Prostate gland (tissue), 2 donors: ENCODE results near the gene CTAGE6. TPM values are rescaled to one million over a fixed set of nuclear protein-coding genes. Genes with fewer than 3 reads are reported as not detected.
"Not testable (repeated sequence)": the region's sequence is repeated elsewhere in the genome, so short reads cannot be mapped to it uniquely, and the experiment has no call there.

ENCODE experiments used
- DNase-seq: peaks from one replicate; pipeline ENCODE4 v3.0.0-alpha.2; 2019; ENCODE audit warnings: low spot score
- H3K27ac ChIP-seq, 2 donors: fragments of 200-600 bp; sonication (generic); 2 replicates each; pipeline ENCODE4 v1.5.1; 2017 to 2019
- H3K27me3 ChIP-seq: fragments of 200-600 bp; sonication (generic); replicated peaks from 2 replicates; pipeline ENCODE4 v1.5.1; 2019; ENCODE audit not compliant: insufficient read depth
- H3K36me3 ChIP-seq, 2 donors: fragments of 200-600 bp; sonication (generic); 1 replicate in 1 of 2; 2 replicates in 1 of 2; pipeline versions ENCODE4 v1.5.1 to v1.8.1; 2017 to 2019
- H3K4me1 ChIP-seq: fragments of 200-600 bp; sonication (generic); replicated peaks from 2 replicates; pipeline ENCODE4 v1.5.1; 2019
- H3K4me3 ChIP-seq, 2 donors: fragments of 200-600 bp; sonication (generic); 2 replicates each; pipeline ENCODE4 v1.5.1; 2017 to 2019
- H3K9me3 ChIP-seq: fragments of 200-600 bp; sonication (generic); 2 replicates; pipeline ENCODE4 v1.5.1; 2017
- WGBS: methylation state at CpG from one replicate; pipeline ENCODE4 v1.1.5; 2018; 5-methylcytosine and 5-hydroxymethylcytosine counted together
- intact Hi-C: fragments of 100-400 bp; cut with DNase I; formaldehyde crosslinking; loops from one replicate; pipeline ENCODE4 v1.14.2; 2022
- total RNA-seq, 2 donors: library from RNA; depleted of rRNA; stranded (reverse); fragments of >200 nt; gene quantifications; one replicate each; pipeline ENCODE4 v1.1.0, GENCODE V29; 2016

CTAGE6 gene
- 1 to 10 TPM; 1.7 to 2.0 TPM for total RNA-seq

- H3K4me1 ChIP-seq, DNase-seq, intact Hi-C loops: not testable (repeated sequence)
These were observed at the start of gene CTAGE6 for GRCh38 chr7:143757596-143757995. TSS of gene CTAGE6 (minus strand) at chr7:143757696. CDS start at chr7:143757658, 38 bp downstream.

GRCh38 chr7:143806664-143807071 lies 49.2 kb upstream of the CTAGE6 start:
- H3K9me3 ChIP-seq, H3K27me3 ChIP-seq, DNase-seq, H3K36me3 ChIP-seq, intact Hi-C loops, H3K4me3 ChIP-seq, H3K4me1 ChIP-seq, H3K27ac ChIP-seq: not testable (repeated sequence)
- WGBS = no CpG with 5 or more reads among the region's 5 CpGs

More at GRCh38 chr7:143757596-143757995, at the start of gene CTAGE6:
- not testable (repeated sequence) for H3K36me3 ChIP-seq, H3K4me3 ChIP-seq, H3K9me3 ChIP-seq, H3K27me3 ChIP-seq, H3K27ac ChIP-seq
- no CpG with 5 or more reads among the region's 19 CpGs for WGBS

GRCh38 chr7:143797896-143798290 lies 40.4 kb upstream of the CTAGE6 start:
- H3K4me1 ChIP-seq, H3K9me3 ChIP-seq, DNase-seq, H3K4me3 ChIP-seq, H3K27ac ChIP-seq, H3K27me3 ChIP-seq, H3K36me3 ChIP-seq, intact Hi-C loops: not testable (repeated sequence)
- WGBS = 46% methylated on average over 2 of the region's 2 CpGs

- H3K27ac ChIP-seq, DNase-seq, H3K4me3 ChIP-seq, H3K27me3 ChIP-seq, H3K9me3 ChIP-seq, intact Hi-C loops, H3K36me3 ChIP-seq, H3K4me1 ChIP-seq: not testable (repeated sequence)
- WGBS = no CpG with 5 or more reads among the region's 6 CpGs
These were observed 39.8 kb upstream of the CTAGE6 start for GRCh38 chr7:143797119-143797895.

GRCh38 chr7:143795653-143796052 lies 38.2 kb upstream of the CTAGE6 start:
- H3K4me1 ChIP-seq, H3K27me3 ChIP-seq, H3K27ac ChIP-seq, DNase-seq, intact Hi-C loops, H3K36me3 ChIP-seq, H3K4me3 ChIP-seq, H3K9me3 ChIP-seq: not testable (repeated sequence)
- no CpG with 5 or more reads among the region's 2 CpGs for WGBS

- H3K27me3 ChIP-seq, H3K4me1 ChIP-seq, intact Hi-C loops, DNase-seq, H3K9me3 ChIP-seq, H3K36me3 ChIP-seq, H3K27ac ChIP-seq, H3K4me3 ChIP-seq: not testable (repeated sequence)
- 96% methylated on average over 2 of the region's 2 CpGs for WGBS
These were observed 35.1 kb upstream of the CTAGE6 start for GRCh38 chr7:143792633-143793032.

GRCh38 chr7:143785415-143786182 lies 28.1 kb upstream of the CTAGE6 start:
- H3K9me3 ChIP-seq, H3K27ac ChIP-seq, H3K27me3 ChIP-seq, H3K4me3 ChIP-seq, DNase-seq, intact Hi-C loops, H3K36me3 ChIP-seq, H3K4me1 ChIP-seq: not testable (repeated sequence)
- WGBS = no CpG with 5 or more reads among the region's 7 CpGs

- intact Hi-C loops, H3K36me3 ChIP-seq, H3K27me3 ChIP-seq, H3K27ac ChIP-seq, H3K9me3 ChIP-seq, H3K4me1 ChIP-seq, H3K4me3 ChIP-seq, DNase-seq: not testable (repeated sequence)
- WGBS = no CpG with 5 or more reads among the region's 2 CpGs
These were observed 22.1 kb upstream of the CTAGE6 start for GRCh38 chr7:143779591-143779990.

GRCh38 chr7:143772738-143773468 lies 15.4 kb upstream of the CTAGE6 start:
- no CpG with 5 or more reads among the region's 5 CpGs for WGBS
- H3K27me3 ChIP-seq, H3K4me3 ChIP-seq, DNase-seq, H3K36me3 ChIP-seq, H3K27ac ChIP-seq, H3K9me3 ChIP-seq, intact Hi-C loops, H3K4me1 ChIP-seq: not testable (repeated sequence)

- H3K9me3 ChIP-seq, H3K4me3 ChIP-seq, H3K4me1 ChIP-seq, H3K27ac ChIP-seq, H3K27me3 ChIP-seq, intact Hi-C loops, H3K36me3 ChIP-seq, DNase-seq: not testable (repeated sequence)
- 91% methylated on average over 2 of the region's 2 CpGs for WGBS
These were observed 10.0 kb upstream of the CTAGE6 start for GRCh38 chr7:143767531-143767930.

- H3K4me1 ChIP-seq, H3K36me3 ChIP-seq, H3K27ac ChIP-seq, H3K27me3 ChIP-seq, DNase-seq, H3K9me3 ChIP-seq, H3K4me3 ChIP-seq, intact Hi-C loops: not testable (repeated sequence)
- 0% methylated on average over 1 of the region's 5 CpGs for WGBS
These were observed 8.2 kb upstream of the CTAGE6 start for GRCh38 chr7:143765678-143766077.

- H3K9me3 ChIP-seq, H3K4me1 ChIP-seq, intact Hi-C loops: not testable (repeated sequence)
These were observed 5.6 kb upstream of the CTAGE6 start for GRCh38 chr7:143763065-143763464.

More at GRCh38 chr7:143763065-143763464, 5.6 kb upstream of the CTAGE6 start:
- H3K27ac ChIP-seq, H3K36me3 ChIP-seq, DNase-seq, H3K4me3 ChIP-seq, H3K27me3 ChIP-seq: not testable (repeated sequence)
- WGBS = no CpG with 5 or more reads among the region's 1 CpG
